ENCODE measurements around the gene SYNPO2. TPM values are rescaled to one million over a fixed set of nuclear protein-coding genes. Genes with fewer than 3 reads are reported as not detected.

The SYNPO2 gene
- total RNA-seq, 3 donors from 2014 or later, result 0.15 to 0.27 (median 0.24) TPM

GRCh38 chr4:118898684-118899138 lies 10.1 kb downstream of the SYNPO2 start:
- Mint-ChIP-seq H3K4me1 (ENCODE audit: low read depth) (no peaks in the 10 kb centered on the region), H3K9me3 (no peaks in the 10 kb centered on the region), H3K36me3 (ENCODE audit: insufficient read depth) (no peaks in the 10 kb centered on the region), H3K4me3 (no peak overlapping the region), H3K27me3 (ENCODE audit: low read depth) (peaks cover 3% of the 10 kb centered on the region)
- ATAC-seq (no peak), DNase-seq (no peak)

GRCh38 chr4:118904418-118904817 lies 15.8 kb downstream of the SYNPO2 start:
- peaks cover 10% of the 10 kb centered on the region for H3K27me3 Mint-ChIP-seq (ENCODE audit: low read depth)
- H3K4me1 Mint-ChIP-seq (ENCODE audit: low read depth), result no peaks in the 10 kb centered on the region
- ATAC-seq (no peak), DNase-seq (no peak)
- no peak overlapping the region for H3K4me3 Mint-ChIP-seq
- H3K36me3 Mint-ChIP-seq (ENCODE audit: insufficient read depth), result no peaks in the 10 kb centered on the region
- H3K9me3 Mint-ChIP-seq, result no peaks in the 10 kb centered on the region

- DNase-seq (no peak), ATAC-seq (no peak)
- Mint-ChIP-seq H3K36me3 (ENCODE audit: insufficient read depth) (no peaks in the 10 kb centered on the region), H3K4me1 (ENCODE audit: low read depth) (no peaks in the 10 kb centered on the region), H3K4me3 (no peak overlapping the region), H3K27me3 (ENCODE audit: low read depth) (peaks cover 10% of the 10 kb centered on the region), H3K9me3 (no peaks in the 10 kb centered on the region)
Observed at GRCh38 chr4:118904935-118905334, 16.3 kb downstream of the SYNPO2 start.

- H3K4me3 Mint-ChIP-seq, result no peak overlapping the region
- no peaks in the 10 kb centered on the region for H3K36me3 Mint-ChIP-seq (ENCODE audit: insufficient read depth)
- H3K4me1 Mint-ChIP-seq (ENCODE audit: low read depth), result no peaks in the 10 kb centered on the region
- DNase-seq, result no peak
- ATAC-seq, result no peak
- H3K27me3 Mint-ChIP-seq (ENCODE audit: low read depth), result peaks cover 10% of the 10 kb centered on the region
- H3K9me3 Mint-ChIP-seq, result no peaks in the 10 kb centered on the region
Observed at GRCh38 chr4:118905566-118905965, 16.9 kb downstream of the SYNPO2 start.

GRCh38 chr4:118909173-118909956 lies 20.7 kb downstream of the SYNPO2 start:
- Mint-ChIP-seq H3K9me3 (no peaks in the 10 kb centered on the region), H3K4me1 (ENCODE audit: low read depth) (no peaks in the 10 kb centered on the region), H3K36me3 (ENCODE audit: insufficient read depth) (no peaks in the 10 kb centered on the region), H3K27me3 (ENCODE audit: low read depth) (peaks cover 15% of the 10 kb centered on the region), H3K4me3 (no peak overlapping the region)
- DNase-seq (no peak), ATAC-seq (no peak)

- no peak for ATAC-seq
- H3K4me1 Mint-ChIP-seq (ENCODE audit: low read depth), result no peaks in the 10 kb centered on the region
Observed at GRCh38 chr4:118910221-118910620, 21.6 kb downstream of the SYNPO2 start.

GRCh38 chr4:118911238-118911703 lies 22.6 kb downstream of the SYNPO2 start:
- H3K36me3 Mint-ChIP-seq (ENCODE audit: insufficient read depth), result no peaks in the 10 kb centered on the region
- DNase-seq (no peak), ATAC-seq (no peak)
- H3K4me1 Mint-ChIP-seq (ENCODE audit: low read depth), result no peaks in the 10 kb centered on the region
- no peak overlapping the region for H3K4me3 Mint-ChIP-seq
- peaks cover 7% of the 10 kb centered on the region for H3K27me3 Mint-ChIP-seq (ENCODE audit: low read depth)
- H3K9me3 Mint-ChIP-seq, result no peaks in the 10 kb centered on the region

More at GRCh38 chr4:118910221-118910620, 21.6 kb downstream of the SYNPO2 start:
- DNase-seq, result no peak
- Mint-ChIP-seq H3K4me3 (no peak overlapping the region), H3K36me3 (ENCODE audit: insufficient read depth) (no peaks in the 10 kb centered on the region), H3K27me3 (ENCODE audit: low read depth) (peaks cover 11% of the 10 kb centered on the region), H3K9me3 (no peaks in the 10 kb centered on the region)

- DNase-seq, result no peak
- no peaks in the 10 kb centered on the region for H3K36me3 Mint-ChIP-seq (ENCODE audit: insufficient read depth)
- no peak for ATAC-seq
- no peaks in the 10 kb centered on the region for H3K4me1 Mint-ChIP-seq (ENCODE audit: low read depth)
- no peaks in the 10 kb centered on the region for H3K9me3 Mint-ChIP-seq
- H3K4me3 Mint-ChIP-seq, result no peak overlapping the region
- H3K27me3 Mint-ChIP-seq (ENCODE audit: low read depth), result peaks cover 5% of the 10 kb centered on the region
Observed at GRCh38 chr4:118915468-118915867, 26.8 kb downstream of the SYNPO2 start.

- Mint-ChIP-seq H3K4me3 (no peak overlapping the region), H3K27me3 (ENCODE audit: low read depth) (peaks cover 5% of the 10 kb centered on the region), H3K9me3 (no peaks in the 10 kb centered on the region), H3K36me3 (ENCODE audit: insufficient read depth) (no peaks in the 10 kb centered on the region), H3K4me1 (ENCODE audit: low read depth) (no peaks in the 10 kb centered on the region)
- ATAC-seq, result no peak
- DNase-seq, result no peak
Observed at GRCh38 chr4:118916691-118917289, 28.1 kb downstream of the SYNPO2 start.

- ATAC-seq (no peak), DNase-seq (no peak)
- Mint-ChIP-seq H3K36me3 (ENCODE audit: insufficient read depth) (no peaks in the 10 kb centered on the region), H3K27me3 (ENCODE audit: low read depth) (peaks cover 5% of the 10 kb centered on the region), H3K4me3 (no peak overlapping the region), H3K4me1 (ENCODE audit: low read depth) (no peaks in the 10 kb centered on the region), H3K9me3 (no peaks in the 10 kb centered on the region)
Observed at GRCh38 chr4:118917582-118917981, 28.9 kb downstream of the SYNPO2 start.

GRCh38 chr4:118918388-118918787 lies 29.7 kb downstream of the SYNPO2 start:
- ATAC-seq, result no peak

GRCh38 chr4:118920247-118920646 lies 31.6 kb downstream of the SYNPO2 start:
- no peaks in the 10 kb centered on the region for H3K4me1 Mint-ChIP-seq (ENCODE audit: low read depth)
- no peaks in the 10 kb centered on the region for H3K36me3 Mint-ChIP-seq (ENCODE audit: insufficient read depth)
- no peaks in the 10 kb centered on the region for H3K27me3 Mint-ChIP-seq (ENCODE audit: low read depth)
- no peak overlapping the region for H3K4me3 Mint-ChIP-seq
- ATAC-seq (no peak), DNase-seq (no peak)
- no peaks in the 10 kb centered on the region for H3K9me3 Mint-ChIP-seq

More at GRCh38 chr4:118918388-118918787, 29.7 kb downstream of the SYNPO2 start:
- no peaks in the 10 kb centered on the region for H3K9me3 Mint-ChIP-seq
- DNase-seq, result no peak
- H3K36me3 Mint-ChIP-seq (ENCODE audit: insufficient read depth), result no peaks in the 10 kb centered on the region
- no peaks in the 10 kb centered on the region for H3K4me1 Mint-ChIP-seq (ENCODE audit: low read depth)
- peaks cover 3% of the 10 kb centered on the region for H3K27me3 Mint-ChIP-seq (ENCODE audit: low read depth)
- H3K4me3 Mint-ChIP-seq, result no peak overlapping the region

GRCh38 chr4:118921786-118922185 lies 33.1 kb downstream of the SYNPO2 start:
- DNase-seq, result no peak
- no peaks in the 10 kb centered on the region for H3K4me1 Mint-ChIP-seq (ENCODE audit: low read depth)
- no peaks in the 10 kb centered on the region for H3K27me3 Mint-ChIP-seq (ENCODE audit: low read depth)
- no peak for ATAC-seq
- no peaks in the 10 kb centered on the region for H3K9me3 Mint-ChIP-seq
- H3K4me3 Mint-ChIP-seq, result no peak overlapping the region
- no peaks in the 10 kb centered on the region for H3K36me3 Mint-ChIP-seq (ENCODE audit: insufficient read depth)

- H3K4me1 Mint-ChIP-seq (ENCODE audit: low read depth), result no peaks in the 10 kb centered on the region
- no peaks in the 10 kb centered on the region for H3K36me3 Mint-ChIP-seq (ENCODE audit: insufficient read depth)
- H3K9me3 Mint-ChIP-seq, result no peaks in the 10 kb centered on the region
- ATAC-seq, result no peak
- H3K4me3 Mint-ChIP-seq, result no peak overlapping the region
- no peak for DNase-seq
- H3K27me3 Mint-ChIP-seq (ENCODE audit: low read depth), result peaks cover 1% of the 10 kb centered on the region
Observed at GRCh38 chr4:118923891-118924290, 35.2 kb downstream of the SYNPO2 start.

- ATAC-seq, result no peak
- DNase-seq, result no peak
- no peaks in the 10 kb centered on the region for H3K36me3 Mint-ChIP-seq (ENCODE audit: insufficient read depth)
- H3K4me3 Mint-ChIP-seq, result no peak overlapping the region
- no peaks in the 10 kb centered on the region for H3K9me3 Mint-ChIP-seq
- no peaks in the 10 kb centered on the region for H3K4me1 Mint-ChIP-seq (ENCODE audit: low read depth)
- peaks cover 3% of the 10 kb centered on the region for H3K27me3 Mint-ChIP-seq (ENCODE audit: low read depth)
Observed at GRCh38 chr4:118927974-118928373, 39.3 kb downstream of the SYNPO2 start.
